Fibroblast of skin of left biceps (primary cell): ENCODE data around the gene CCT7.
"Not testable (repeated sequence)": the region's sequence is repeated elsewhere in the genome, so short reads cannot be mapped to it uniquely, and the experiment has no call there.

Experiments used
- DNase-seq, 2 experiments: peaks; one replicate each; pipeline ENCODE4 v3.0.0-alpha.2; 2013; ENCODE audit warnings: low read depth in 2 of 2

CCT7 gene

DNA sequence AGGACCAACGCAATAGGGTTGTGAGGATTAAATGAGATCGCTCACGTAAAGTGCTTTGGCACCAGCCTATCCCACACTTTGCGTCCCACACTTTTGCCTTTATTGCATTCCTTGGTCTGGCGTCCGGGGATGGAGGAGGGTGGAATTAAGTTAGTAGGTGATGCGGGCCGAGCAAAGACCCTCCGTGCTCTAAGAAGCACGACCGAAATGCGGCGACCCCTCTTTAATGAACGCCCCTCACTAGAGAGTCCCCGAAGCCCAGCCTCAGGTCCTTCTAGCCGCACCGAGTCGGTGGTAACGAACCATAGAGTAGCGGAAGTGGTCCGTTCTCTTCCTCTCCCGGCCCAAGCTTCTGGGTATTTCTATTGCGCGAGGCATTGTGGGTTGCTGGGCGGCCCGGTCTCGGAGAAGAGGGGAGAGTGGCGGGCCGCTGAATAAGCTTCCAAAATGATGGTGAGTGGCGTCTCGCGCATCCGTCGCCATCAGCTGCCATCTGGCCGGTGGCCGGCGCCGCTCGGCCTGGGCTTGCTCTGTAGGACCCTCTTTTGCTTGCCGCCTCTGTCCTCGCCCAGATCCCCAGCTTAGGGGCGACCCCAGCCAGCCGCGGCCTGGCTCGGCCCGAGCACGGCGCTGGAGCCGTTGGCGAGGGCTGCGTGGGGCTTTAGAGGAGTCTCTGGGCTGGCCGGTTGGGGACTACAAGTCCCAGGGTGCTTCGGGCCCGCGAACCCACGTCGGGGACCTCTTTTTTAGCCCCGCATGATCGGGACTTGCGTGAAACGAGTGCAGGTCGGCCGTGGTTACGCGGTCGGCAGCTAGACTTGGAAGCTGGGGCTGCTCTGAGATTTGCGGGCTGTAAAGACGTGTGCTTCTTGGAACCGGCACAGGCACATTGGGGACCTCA, at the start of gene CCT7:
Gene CCT7, plus strand, starts transcription at position 377 of the 901 bp plus-strand sequence. Its CDS starts 71 bp downstream, at position 448.
- peak; percentile 75 to 77 for DNase-seq

DNA sequence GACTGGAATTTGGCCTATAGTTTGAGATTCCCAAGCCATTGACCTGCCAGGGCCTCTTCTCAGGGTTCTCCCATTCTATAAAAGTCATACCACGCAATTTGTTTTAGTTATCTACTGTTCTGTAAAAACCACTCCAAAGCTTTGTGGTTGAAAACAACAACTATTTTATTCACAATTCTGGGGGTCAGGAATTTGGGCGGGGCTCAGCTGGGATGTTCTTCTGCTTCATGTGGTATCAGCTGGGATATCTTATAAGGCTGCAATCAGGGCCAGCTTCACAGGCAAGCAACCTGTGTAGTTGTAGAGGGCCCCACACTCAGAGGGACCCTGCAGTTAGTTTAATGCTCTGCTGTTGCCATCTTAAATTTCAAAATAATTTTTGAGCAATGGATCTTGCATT, 48.1 kb upstream of the CCT7 start:
- no peak for DNase-seq

DNA sequence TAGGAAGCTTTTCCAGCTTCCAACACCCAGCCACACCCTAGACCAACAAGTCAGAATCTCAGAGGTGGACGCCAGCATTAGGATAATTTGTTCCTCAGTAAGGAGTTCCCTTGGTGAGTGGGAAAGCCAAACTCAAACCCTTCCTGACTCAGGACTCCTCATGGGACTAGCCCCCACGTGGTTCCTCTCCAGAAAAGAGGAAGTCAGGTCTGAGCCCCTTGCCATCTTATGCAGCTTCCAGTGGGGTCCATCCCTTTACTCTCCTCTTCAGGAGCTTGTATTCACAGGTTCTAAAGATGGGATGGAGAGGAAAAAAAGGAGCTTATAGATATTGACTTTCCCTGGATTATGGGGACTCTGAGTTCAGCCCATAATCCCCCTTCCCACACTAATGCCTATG, 46.6 kb upstream of the CCT7 start:
- no peak for DNase-seq

DNA sequence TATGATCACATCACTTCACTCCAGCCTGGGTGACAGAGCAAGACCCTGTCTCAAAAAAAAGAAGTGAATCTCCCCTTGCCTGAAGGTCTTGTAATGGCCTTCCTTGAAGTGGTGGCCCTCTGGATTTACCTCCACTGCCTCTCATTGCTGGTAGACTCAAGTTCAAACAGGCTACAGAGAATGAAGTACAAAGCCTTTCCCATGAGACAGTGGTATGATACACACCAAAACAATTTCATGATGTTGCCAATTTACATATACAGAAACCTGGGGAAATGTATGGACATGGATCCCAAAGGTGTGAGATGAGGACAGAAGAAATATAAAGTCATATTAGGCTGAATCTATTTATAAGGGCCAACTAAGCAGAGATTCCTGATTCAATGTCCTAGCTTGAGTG, 36.5 kb upstream of the CCT7 start:
- no peak for DNase-seq

- DNase-seq, result not testable (repeated sequence)
Measured at GRCh38 chr2:73200281-73200680, 33.8 kb upstream of the CCT7 start.

DNA sequence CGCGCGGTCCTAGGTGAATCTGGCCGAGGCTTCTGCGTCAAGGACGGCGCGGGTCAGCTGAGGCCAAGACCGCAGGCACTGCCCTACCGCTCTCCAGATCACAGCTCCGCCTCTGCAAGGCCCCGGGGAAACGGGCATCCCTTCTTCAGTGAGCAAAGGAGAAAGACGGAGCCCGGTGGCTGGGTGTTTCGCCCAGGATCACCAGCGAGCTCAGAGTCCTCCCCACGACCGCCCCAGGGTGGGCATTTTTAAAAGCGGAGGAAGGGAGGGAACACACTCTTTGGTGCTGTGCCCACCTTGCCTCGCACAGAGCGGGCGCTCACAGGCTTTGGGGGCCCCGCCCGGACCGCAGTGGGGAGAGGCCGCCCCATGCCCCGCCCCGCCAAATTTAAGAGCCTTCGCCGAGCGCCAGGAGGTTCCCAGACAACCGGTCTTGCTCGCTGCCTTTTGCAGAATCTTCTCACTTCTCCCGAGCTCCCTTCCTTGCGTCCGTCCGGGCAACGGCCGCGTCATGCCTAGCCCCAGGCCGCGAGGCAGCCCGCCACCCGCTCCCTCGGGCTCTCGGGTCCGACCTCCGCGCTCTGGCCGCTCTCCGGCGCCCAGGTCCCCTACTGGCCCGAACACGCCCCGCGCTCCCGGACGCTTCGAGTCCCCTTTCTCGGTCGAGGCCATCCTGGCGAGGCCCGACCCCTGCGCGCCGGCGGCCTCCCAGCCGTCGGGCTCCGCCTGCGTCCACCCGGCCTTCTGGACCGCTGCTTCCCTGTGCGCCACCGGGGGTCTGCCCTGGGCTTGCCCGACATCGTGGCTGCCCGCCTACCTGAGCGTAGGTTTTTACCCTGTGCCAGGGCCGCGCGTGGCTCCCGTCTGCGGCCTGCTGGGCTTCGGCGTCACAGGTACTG, 31.7 kb upstream of the CCT7 start, which contains the start of gene NOTO:
Gene NOTO, plus strand, starts transcription at position 419 of the 899 bp plus-strand sequence. Its CDS starts 93 bp downstream, at position 512.
- DNase-seq, result no peak

- no peak for DNase-seq
Measured at GRCh38 chr2:73203055-73203681, 30.9 kb upstream of the CCT7 start.

DNA sequence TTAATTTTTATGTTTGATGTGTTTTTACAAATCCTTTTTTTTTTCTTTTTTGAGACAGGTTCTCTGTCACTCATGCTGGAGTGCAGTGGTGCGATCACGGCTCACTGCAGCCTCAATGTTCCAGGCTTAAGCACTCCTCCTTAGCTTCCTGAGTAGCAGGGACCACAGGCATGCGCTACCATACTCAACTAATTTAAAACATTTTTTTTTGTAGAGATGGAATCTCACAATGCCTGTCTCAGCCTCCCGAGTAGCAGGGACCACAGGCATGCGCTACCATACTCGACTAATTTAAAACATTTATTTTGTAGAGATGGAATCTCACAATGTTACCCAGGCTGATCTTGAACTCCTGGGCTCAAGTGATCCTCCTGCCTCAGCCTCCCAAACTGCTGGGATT, 28.5 kb upstream of the CCT7 start:
- DNase-seq, result peak; percentile 45 to 50

GRCh38 chr2:73208258-73208657, 25.9 kb upstream of the CCT7 start:
- no peak for DNase-seq

DNA sequence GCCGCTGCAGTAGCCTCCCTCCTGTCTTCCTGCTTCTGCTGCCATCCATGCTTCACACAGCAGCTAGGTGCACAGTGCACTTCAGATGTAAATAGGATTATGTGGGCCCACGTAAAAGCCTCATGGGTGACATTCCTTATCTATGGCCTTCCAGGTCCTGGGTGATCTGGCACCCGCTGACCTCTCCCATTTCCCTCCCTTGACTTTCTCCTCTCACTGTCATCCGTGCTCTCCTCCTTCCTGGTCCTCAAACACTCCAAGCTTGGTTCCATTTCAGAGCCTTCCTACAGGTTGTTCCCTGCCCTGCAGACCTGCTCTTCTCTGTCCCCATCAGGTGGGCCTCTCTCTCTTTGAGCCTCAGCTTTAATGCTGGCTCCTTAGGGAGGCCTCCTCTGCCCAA, 24.1 kb upstream of the CCT7 start:
- DNase-seq, result no peak

DNA sequence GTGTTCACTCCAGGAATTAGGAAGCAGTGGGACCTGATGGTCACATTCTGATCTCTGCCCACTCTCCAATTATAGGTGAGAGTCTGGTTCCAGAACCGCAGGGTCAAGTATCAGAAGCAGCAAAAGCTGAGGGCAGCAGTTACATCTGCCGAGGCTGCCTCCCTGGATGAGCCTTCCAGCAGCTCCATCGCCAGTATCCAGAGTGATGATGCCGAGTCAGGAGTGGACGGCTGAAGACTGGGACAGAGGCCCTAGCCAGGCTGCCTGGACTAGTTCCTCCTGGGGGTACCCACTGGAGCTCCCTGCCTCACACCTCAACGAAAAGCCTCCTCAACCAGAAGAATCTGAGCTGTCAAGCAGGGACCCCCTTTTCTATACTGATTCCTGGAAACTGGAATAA, 23.4 kb upstream of the CCT7 start:
- no peak for DNase-seq

DNA sequence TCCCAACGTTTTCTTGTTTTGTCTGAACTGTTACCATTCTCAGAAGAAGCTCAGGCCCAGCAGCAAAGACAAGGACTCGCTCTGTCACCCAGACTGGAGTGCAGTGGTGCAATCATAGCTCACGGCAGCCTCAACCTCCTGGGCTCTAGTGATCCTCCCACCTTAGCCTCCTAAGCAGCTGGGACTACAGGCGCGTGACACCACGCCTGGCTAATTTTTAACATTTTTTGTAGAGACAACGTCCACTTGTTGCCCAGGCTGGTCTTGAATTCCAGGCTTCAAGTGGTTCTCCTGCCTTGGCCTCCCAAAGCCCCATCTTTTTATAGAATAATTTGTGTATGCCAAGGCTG, 22.0 kb upstream of the CCT7 start:
- no peak for DNase-seq

- DNase-seq, result peak in 1 of 2 experiments; percentile 50
Measured at GRCh38 chr2:73212448-73213176, 21.5 kb upstream of the CCT7 start.

DNA sequence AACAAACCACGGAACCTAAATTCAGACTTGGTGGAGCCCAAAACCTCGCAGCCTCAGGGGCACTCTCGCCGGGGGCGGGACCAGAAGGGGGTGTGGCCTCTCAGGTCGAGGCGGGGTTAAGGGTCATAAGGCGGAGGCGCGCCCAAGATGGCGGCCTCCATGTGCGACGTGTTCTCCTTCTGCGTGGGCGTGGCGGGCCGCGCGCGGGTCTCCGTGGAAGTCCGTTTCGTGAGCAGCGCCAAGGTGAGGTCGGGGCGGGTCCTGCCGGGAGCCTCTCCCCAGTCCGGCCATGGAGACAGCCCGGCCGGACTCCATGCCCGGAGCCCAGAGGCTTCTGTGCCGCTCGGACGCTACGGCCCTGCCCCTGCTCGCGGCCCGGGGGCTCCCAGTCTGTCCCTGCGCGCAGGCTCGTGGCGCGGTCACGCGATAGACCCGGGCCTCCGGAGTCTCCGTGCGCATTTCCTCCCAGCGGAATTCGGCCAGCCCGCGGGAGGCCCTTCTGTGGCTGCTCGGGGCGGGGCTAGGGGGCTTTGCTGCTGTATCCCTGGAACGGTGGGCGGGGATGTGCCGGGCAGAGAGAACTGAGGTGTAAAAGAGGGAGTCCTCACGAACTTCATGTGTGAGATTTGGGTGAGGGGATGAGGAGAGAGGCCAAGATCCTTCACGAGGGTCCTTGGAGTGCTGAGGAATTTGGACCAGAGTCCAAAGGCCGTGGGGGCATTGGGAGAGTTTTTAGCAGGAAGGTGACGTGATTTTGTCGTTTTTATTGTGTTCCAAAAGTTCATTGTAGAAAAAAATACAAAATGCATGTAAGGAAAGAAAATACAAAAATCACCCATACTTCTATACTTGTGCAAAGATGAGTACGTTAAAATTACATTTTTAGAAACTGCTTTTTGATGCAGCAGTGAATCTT, 19.7 kb upstream of the CCT7 start, which contains the start of gene SMYD5:
Gene SMYD5, plus strand, starts transcription at position 126 of the 916 bp plus-strand sequence. Its CDS starts 22 bp downstream, at position 148.
- DNase-seq, result peak in 1 of 2 experiments; percentile 45

GRCh38 chr2:73215254-73215653, 18.9 kb upstream of the CCT7 start:
- no peak for DNase-seq

DNA sequence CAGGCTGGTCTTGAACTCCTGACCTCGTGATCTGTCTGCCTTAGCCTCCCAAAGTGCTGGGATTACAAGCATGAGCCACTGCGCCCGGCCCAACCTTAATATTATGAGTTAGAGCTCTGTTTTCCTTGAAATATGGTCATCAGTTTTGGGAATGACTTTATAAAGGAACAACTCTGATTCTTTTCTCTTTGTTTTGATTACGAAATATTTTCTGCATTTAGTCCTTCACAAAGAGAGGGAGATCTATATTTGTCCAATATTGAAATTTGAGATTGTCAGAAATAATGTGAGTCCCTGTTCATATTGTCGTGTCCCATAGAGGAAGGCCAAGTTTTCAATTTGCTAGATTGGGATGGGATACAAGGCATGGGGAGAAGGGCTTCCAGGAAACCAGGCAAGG, 16.9 kb upstream of the CCT7 start:
- DNase-seq, result no peak

GRCh38 chr2:73217826-73218225, 16.3 kb upstream of the CCT7 start:
- DNase-seq, result no peak

DNA sequence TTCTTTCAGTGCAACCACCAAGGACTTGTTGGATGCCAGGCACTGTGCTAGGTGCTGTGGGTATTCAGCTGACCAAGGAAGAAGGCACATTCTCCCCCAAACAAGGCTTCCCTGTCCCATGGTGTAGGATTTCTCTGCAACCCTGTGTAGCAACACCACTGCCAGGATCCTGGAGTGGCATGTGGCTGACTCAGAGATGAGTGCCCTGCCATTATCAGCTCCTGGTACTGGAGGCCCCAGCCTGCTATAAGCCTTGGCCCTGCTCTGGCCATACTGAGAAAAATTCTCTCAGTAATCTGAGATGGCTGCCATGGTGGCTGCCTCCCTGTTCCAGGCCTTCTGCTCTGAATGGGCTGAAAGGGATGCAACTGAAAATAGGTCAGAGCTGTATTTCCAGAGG, 15.8 kb upstream of the CCT7 start:
- no peak for DNase-seq

- DNase-seq, result no peak
Measured at GRCh38 chr2:73223821-73224220, 10.3 kb upstream of the CCT7 start.
